Astrocyte (in vitro differentiated cells and primary cell): ENCODE measurements around the gene VEPH1.

Source experiments
- CTCF ChIP-seq: IDR thresholded peaks from 2 replicates; pipeline ENCODE4 v1.5.1; 2011; ENCODE audit warnings: low read depth, mild to moderate bottlenecking, inconsistent platforms, low read length, moderate library complexity; ENCODE audit not compliant: insufficient read depth
- EZH2 ChIP-seq: IDR thresholded peaks from 2 replicates; pipeline ENCODE4 v1.6.1; 2012; ENCODE audit warnings: mild to moderate bottlenecking, low read length, inconsistent platforms; ENCODE audit not compliant: insufficient read depth

GRCh38 chr3:157410945-157411344 is 92.3 kb downstream of the VEPH1 start:
- no peak for TF ChIP-seq CTCF
- no peak for TF ChIP-seq EZH2
